IMR-90 (cell line): ENCODE data around the gene WWC2. TPM values are rescaled to one million over a fixed set of nuclear protein-coding genes. Genes with fewer than 3 reads are reported as not detected.

Source experiments
- ATAC-seq: fragments of 200-7000 bp; cut with Tn5 transposase; 2 replicates; pipeline ENCODE4 v1.9.1; 2020; ENCODE audit warnings: low read depth, mild to moderate bottlenecking, moderate library complexity
- BruUV-seq: library from RNA; stranded (reverse); fragments of 400-500 nt; replicated peaks from 2 replicates; lab custom pipeline; 2021; lab: Mats Ljungman, UMichigan
- CTCF ChIA-PET: fragments of 300-600 bp; formaldehyde crosslinking; extraction: SDS; loops from one replicate; lab custom pipeline; 2021; ENCODE audit warnings: antibody characterized with exemption; lab: Yijun Ruan, JAX
- POLR2A ChIA-PET: fragments of 300-600 bp; sonication (Branson Sonifier 250); formaldehyde crosslinking; loops from one replicate; lab custom pipeline; 2022; ENCODE audit warnings: antibody characterized with exemption; ENCODE audit not compliant: unreplicated experiment; lab: Charles Lee
- DNase-seq: peaks from one replicate; pipeline ENCODE4 v3.0.0; 2013
- H2AFZ ChIP-seq: replicated peaks from 2 replicates; pipeline ENCODE3; 2013; ENCODE audit warnings: low read length, mild to moderate bottlenecking; ENCODE audit not compliant: poor library complexity
- H2AK5ac ChIP-seq: 2 replicates; pipeline ENCODE4 v1.6.1; 2013; ENCODE audit warnings: low read depth, low read length, inconsistent platforms
- H2AK9ac ChIP-seq: replicated peaks from 2 replicates; pipeline ENCODE3; 2013; ENCODE audit warnings: mild to moderate bottlenecking, low read depth, low read length, moderate library complexity; ENCODE audit not compliant: poor library complexity
- H2BK120ac ChIP-seq: 2 replicates; pipeline ENCODE4 v1.6.1; 2013; ENCODE audit warnings: low read depth, low read length, inconsistent platforms
- H2BK15ac ChIP-seq: 3 replicates; pipeline ENCODE4 v1.6.1; 2013; ENCODE audit warnings: low read depth, low read length, inconsistent platforms
- H2BK20ac ChIP-seq: 2 replicates; pipeline ENCODE4 v1.6.1; 2013; ENCODE audit warnings: low read depth, mild to moderate bottlenecking, inconsistent platforms, low read length, moderate library complexity
- H2BK5ac ChIP-seq: 2 replicates; pipeline ENCODE4 v1.6.1; 2013; ENCODE audit warnings: mild to moderate bottlenecking, low read depth, low read length, inconsistent platforms; ENCODE audit not compliant: poor library complexity, severe bottlenecking
- H3K14ac ChIP-seq: replicated peaks from 2 replicates; pipeline ENCODE4 v1.6.1; 2013; ENCODE audit warnings: low read depth, low read length, inconsistent platforms
- H3K18ac ChIP-seq: 2 replicates; pipeline ENCODE4 v1.6.1; 2013; ENCODE audit warnings: low read depth, low read length, control low read depth
- H3K23ac ChIP-seq: 2 replicates; pipeline ENCODE4 v1.6.1; 2013; ENCODE audit warnings: low read depth, low read length, inconsistent platforms
- H3K27ac ChIP-seq: 2 replicates; pipeline ENCODE4 v1.5.1; 2013; ENCODE audit warnings: mild to moderate bottlenecking, control low read depth, low read length; ENCODE audit not compliant: insufficient read depth
- H3K27me3 ChIP-seq: 2 replicates; pipeline ENCODE4 v1.6.1; 2013; ENCODE audit warnings: low read length; ENCODE audit not compliant: control insufficient read depth, insufficient read depth
- H3K36me3 ChIP-seq: 2 replicates; pipeline ENCODE4 v1.6.1; 2013; ENCODE audit warnings: low read length, mixed read lengths; ENCODE audit not compliant: control insufficient read depth, insufficient read depth
- H3K4ac ChIP-seq: 2 replicates; pipeline ENCODE4 v1.6.1; 2013; ENCODE audit warnings: low read depth, low read length, inconsistent platforms
- H3K4me1 ChIP-seq: 2 replicates; pipeline ENCODE4 v1.6.1; 2013; ENCODE audit warnings: low read length, mixed read lengths; ENCODE audit not compliant: control insufficient read depth, insufficient read depth
- H3K4me2 ChIP-seq: 2 replicates; pipeline ENCODE4 v1.6.1; 2013; ENCODE audit warnings: low read depth, mild to moderate bottlenecking, control low read depth, low read length, moderate library complexity
- H3K4me3 ChIP-seq: 2 replicates; pipeline ENCODE4 v1.5.1; 2013; ENCODE audit warnings: low read depth, mild to moderate bottlenecking, control low read depth, low read length, moderate library complexity; ENCODE audit not compliant: insufficient read depth
- H3K56ac ChIP-seq: 2 replicates; pipeline ENCODE4 v1.6.1; 2013; ENCODE audit warnings: low read length, inconsistent platforms; ENCODE audit not compliant: insufficient read depth; ENCODE audit errors: extremely low read depth
- H3K79me1 ChIP-seq, 2 experiments: 2 replicates each; pipeline ENCODE4 v1.6.1; 2013; ENCODE audit warnings: low read length in 2 of 2, inconsistent platforms in 1 of 2, low read depth in 1 of 2
- H3K9ac ChIP-seq: 2 replicates; pipeline ENCODE4 v1.6.1; 2013; ENCODE audit warnings: low read depth, low read length, control low read depth
- H3K9me1 ChIP-seq: 2 replicates; pipeline ENCODE4 v1.6.1; 2013; ENCODE audit warnings: low read length, inconsistent platforms; ENCODE audit not compliant: insufficient read depth
- H3K9me3 ChIP-seq: 2 replicates; pipeline ENCODE4 v1.6.1; 2013; ENCODE audit warnings: low read length; ENCODE audit not compliant: control insufficient read depth, insufficient read depth
- H4K20me1 ChIP-seq: 2 replicates; pipeline ENCODE4 v1.6.1; 2013; ENCODE audit warnings: low read length, inconsistent platforms; ENCODE audit not compliant: insufficient read depth
- H4K5ac ChIP-seq: 2 replicates; pipeline ENCODE4 v1.6.1; 2013; ENCODE audit warnings: mild to moderate bottlenecking, low read depth, low read length, control low read depth
- H4K8ac ChIP-seq, 2 experiments: 2 replicates each; pipeline ENCODE4 v1.6.1; 2013; ENCODE audit warnings: low read depth in 2 of 2, low read length in 2 of 2, control low read depth in 1 of 2, inconsistent platforms in 1 of 2
- H4K91ac ChIP-seq: 2 replicates; pipeline ENCODE4 v1.6.1; 2013; ENCODE audit warnings: low read depth, low read length, inconsistent platforms; ENCODE audit not compliant: insufficient read depth
- CEBPB ChIP-seq: IDR thresholded peaks from 2 replicates; pipeline ENCODE4 v1.6.1; 2012; ENCODE audit warnings: low read depth, low read length, improper control_type of control experiment
- CHD1 ChIP-seq: IDR thresholded peaks from 2 replicates; pipeline ENCODE4 v1.6.1; 2012; ENCODE audit warnings: low read depth, low read length, improper control_type of control experiment
- CTCF ChIP-seq: conservative IDR thresholded peaks from 2 replicates; pipeline ENCODE4 v1.5.1; 2012; ENCODE audit warnings: mild to moderate bottlenecking, low read depth, low read length, improper control_type of control experiment
- ELK1 ChIP-seq: fragments of 150-350 bp; IDR thresholded peaks from 2 replicates; pipeline ENCODE4 v1.6.1; 2016; ENCODE audit warnings: low read depth, mild to moderate bottlenecking, low read length, moderate library complexity, borderline replicate concordance
- MXI1 ChIP-seq: IDR thresholded peaks from 2 replicates; pipeline ENCODE4 v1.6.1; 2012; ENCODE audit warnings: low read depth, mild to moderate bottlenecking, low read length, moderate library complexity, borderline replicate concordance
- POLR2A ChIP-seq: IDR thresholded peaks from 2 replicates; pipeline ENCODE4 v1.6.1; 2012; ENCODE audit warnings: mild to moderate bottlenecking, low read depth, low read length
- RCOR1 ChIP-seq: IDR thresholded peaks from 2 replicates; pipeline ENCODE4 v1.6.1; 2012; ENCODE audit warnings: mild to moderate bottlenecking, low read length, improper control_type of control experiment; ENCODE audit not compliant: insufficient replicate concordance
- RFX5 ChIP-seq: IDR thresholded peaks from 2 replicates; pipeline ENCODE4 v1.8.0; 2012; ENCODE audit warnings: low read depth, mild to moderate bottlenecking, low read length, moderate library complexity
- SMC3 ChIP-seq: fragments of 150-350 bp; IDR thresholded peaks from 2 replicates; pipeline ENCODE4 v1.6.1; 2016; ENCODE audit warnings: low read depth, mild to moderate bottlenecking, antibody characterized with exemption, low read length, moderate library complexity
- USF2 ChIP-seq: fragments of 150-350 bp; IDR thresholded peaks from 2 replicates; pipeline ENCODE4 v1.6.1; 2017; ENCODE audit warnings: mild to moderate bottlenecking, antibody characterized with exemption, low read length, low read depth
- whole genome bisulfite sequencing, 2 experiments: methylation state at CpG; one replicate each; pipeline versions ENCODE4 v1.1.5 to v1.1.7; 2013; ENCODE audit warnings: missing lambda C conversion rate in 2 of 2; ENCODE audit not compliant: insufficient read length in 1 of 2; ENCODE audit errors: extremely low coverage in 2 of 2; 5-methylcytosine and 5-hydroxymethylcytosine counted together
- dilution Hi-C: fragments of 300-500 bp; cut with HindIII; formaldehyde crosslinking; loops from one replicate; pipeline ENCODE4 v1.14.3; 2018; ENCODE audit warnings: low sequenced_read_pairs; ENCODE audit not compliant: unreplicated experiment
- in situ Hi-C: fragments of 300-500 bp; cut with MboI; formaldehyde crosslinking; loops from 3 replicates; pipeline ENCODE4 v1.14.3; 2019; ENCODE audit warnings: low sequenced_read_pairs, inconsistent platforms, mixed read lengths
- intact Hi-C: fragments of 100-400 bp; cut with micrococcal nuclease; formaldehyde crosslinking; loops from 2 replicates; pipeline ENCODE4 v1.10.0; 2022
- polyA plus RNA-seq, 3 experiments: library from polyadenylated mRNA; depleted of rRNA; stranded (reverse); fragments of >200 nt; gene quantifications; 2 replicates each; pipeline ENCODE4 v1.2.3, GENCODE V29; 2012; ENCODE audit warnings: low replicate concordance in 1 of 3
- total RNA-seq: library from RNA; depleted of rRNA; stranded (reverse); fragments of >200 nt; gene quantifications from 2 replicates; pipeline ENCODE4 v1.2.3, GENCODE V29; 2012

Gene WWC2
- total and polyA plus RNA-seq, 2 of the 4 experiments (the other 2 are of a cell fraction), result 26.6 to 27.4 TPM

- Histone ChIP-seq H4K91ac (no peak overlapping the region), H2AK9ac (no peak overlapping the region), H3K4ac (no peak overlapping the region), H2AFZ (no peak overlapping the region), H2BK20ac (no peak overlapping the region), H3K79me1 (peaks cover 3 to 12% of the 10 kb centered on the region in 2 experiments), H3K9me1 (peaks cover 7% of the 10 kb centered on the region; the same call in 1 of the 2 replicates), H3K18ac (no peak overlapping the region), H3K4me1 (0 out of 2 replicates have a peak, but pooled peaks cover 3% of the 10 kb centered on the region), H2AK5ac (no peak overlapping the region), H4K20me1 (no peaks in the 10 kb centered on the region), H4K5ac (no peak overlapping the region), H2BK15ac (no peak overlapping the region), H3K14ac (no peak overlapping the region), H3K4me2 (no peak overlapping the region), H3K4me3 (no peak overlapping the region), H3K56ac (no peak overlapping the region), H3K9ac (no peak overlapping the region), H3K9me3 (no peaks in the 10 kb centered on the region), H2BK120ac (no peak overlapping the region), H3K27me3 (no peaks in the 10 kb centered on the region), H3K23ac (no peak overlapping the region), H2BK5ac (no peak overlapping the region), H4K8ac (no peak overlapping the region), H3K27ac (no peak overlapping the region), H3K36me3 (peaks cover 33% of the 10 kb centered on the region)
- no peak for ATAC-seq
- TF ChIP-seq CEBPB (no peak), ELK1 (no peak), CTCF (no peak), CHD1 (no peak), USF2 (no peak), RFX5 (no peak), SMC3 (no peak), POLR2A (no peak), MXI1 (no peak), RCOR1 (no peak)
- no TSS peak for BruUV-seq
- intact Hi-C loops, result no loop called here
- dilution Hi-C loops, result loop anchor here (25.0 kb wide), 1 partner anchor 341 kb away; the partner anchor contains the start of gene DCTD
- in situ Hi-C loops, result loop anchor here (25.0 kb wide), 1 partner anchor 791 kb away; no protein-coding TSS in a partner anchor
- WGBS, 2 experiments, result 80% methylated on average over 3 of the region's 4 CpGs; no CpG with 5 or more reads in 1 of the 2 experiments
- ChIA-PET POLR2A (no interaction called here), CTCF (interaction anchor here (1.4 to 1.9 kb wide), 2 partner anchors 10 to 180 kb away, joined by 4 to 6 read pairs; no protein-coding TSS in a partner anchor)
- no peak for DNase-seq
Observed at GRCh38 chr4:183252959-183253358, 153.9 kb downstream of the WWC2 start.
